Gastrocnemius medialis (tissue), 4 donors: ENCODE measurements around the gene PI4KA. TPM values are rescaled to one million over a fixed set of nuclear protein-coding genes. Genes with fewer than 3 reads are reported as not detected.

Source experiments
- ATAC-seq, 2 donors: fragments of 150-250 bp; one replicate each; pipeline ENCODE4 v1.9.1; 2016
- DNase-seq, 2 donors: peaks; one replicate each; pipeline ENCODE4 v3.0.0-alpha.2; 2019
- H3K27ac ChIP-seq, 4 donors: fragments of 200-600 bp; sonication (generic); 1 replicate in 1 of 4; 2 replicates in 3 of 4; pipeline ENCODE4 v1.5.1; 2016 to 2018; ENCODE audit warnings: mild to moderate bottlenecking in 2 of 4, moderate library complexity in 1 of 4
- H3K27me3 ChIP-seq, 3 donors: fragments of 200-600 bp; sonication (generic) in 2 of 3; 1 replicate in 1 of 3; 2 replicates in 2 of 3; pipeline versions ENCODE4 v1.5.1 to v1.6.0; 2016 to 2019; ENCODE audit warnings: mild to moderate bottlenecking in 1 of 3, moderate library complexity in 1 of 3
- H3K36me3 ChIP-seq, 2 donors: fragments of 200-600 bp; sonication (generic) in 1 of 2; one replicate each; pipeline ENCODE4 v1.5.1; 2017 to 2018
- H3K4me1 ChIP-seq, 2 donors: fragments of 200-600 bp; sonication (generic) in 1 of 2; one replicate each; pipeline ENCODE4 v1.5.1; 2016 to 2017; ENCODE audit warnings: mild to moderate bottlenecking in 2 of 2
- H3K4me3 ChIP-seq, 4 donors: fragments of 200-600 bp; sonication (generic) in 3 of 4; 1 replicate in 1 of 4; 2 replicates in 3 of 4; pipeline ENCODE4 v1.5.1; 2016 to 2019; ENCODE audit warnings: mild to moderate bottlenecking in 2 of 4
- H3K9me3 ChIP-seq, 3 donors: fragments of 200-600 bp; sonication (generic) in 2 of 3; 1 replicate in 1 of 3; 2 replicates in 2 of 3; pipeline ENCODE4 v1.5.1; 2016 to 2019
- CTCF ChIP-seq, 5 experiments: fragments of 450-650 bp in 3 of 5; fragments of 200-600 bp in 2 of 5; sonication (generic) in 2 of 5; IDR thresholded peaks in 4 of 5; conservative IDR thresholded peaks in 1 of 5; 1 replicate in 4 of 5; 2 replicates in 1 of 5; pipeline ENCODE4 v1.5.1; 2016 to 2019; ENCODE audit warnings: antibody characterized with exemption in 5 of 5, mild to moderate bottlenecking in 3 of 5, moderate library complexity in 3 of 5
- POLR2A ChIP-seq, 2 donors: fragments of 450-650 bp; IDR thresholded peaks; one replicate each; pipeline ENCODE4 v1.6.1; 2017; ENCODE audit warnings: antibody characterized with exemption in 2 of 2, mild to moderate bottlenecking in 2 of 2, moderate library complexity in 2 of 2
- in situ Hi-C, 4 donors: fragments of 200-750 bp; cut with MboI; loops; one replicate each; pipeline versions ENCODE4 v1.15.0 to v1.8.0; 2017; ENCODE audit warnings: low sequenced_read_pairs in 4 of 4
- intact Hi-C: fragments of 100-400 bp; cut with DNase I; formaldehyde crosslinking; loops from one replicate; pipeline ENCODE4 v1.15.1; 2023; ENCODE audit warnings: low total_unique reads
- total RNA-seq, 4 donors: library from RNA; depleted of rRNA; stranded (reverse); fragments of >200 nt; gene quantifications; one replicate each; pipeline versions ENCODE4 v1.1.0 to v1.2.3, GENCODE V29; 2016

Gene PI4KA
- total RNA-seq, 4 donors from 2014 or later, result 40.1 to 59.7 (median 45.4) TPM

GRCh38 chr22:20746431-20747189, 112.0 kb downstream of the PI4KA start:
- no peaks in the 10 kb centered on the region for H3K27me3 ChIP-seq
- H3K9me3 ChIP-seq, result no peaks in the 10 kb centered on the region
- peaks cover 5 to 11% of the 10 kb centered on the region in 2 donors for H3K4me1 ChIP-seq
- intact Hi-C loops, result no loop called here
- peaks cover 0 to 49% of the 10 kb centered on the region in 2 donors for H3K36me3 ChIP-seq
- H3K4me3 ChIP-seq, result no peak overlapping the region
- no peak for TF ChIP-seq CTCF (IDR thresholded peaks at IDR 0.05 in 4 of 5, conservative IDR thresholded peaks at IDR 0.05 in 1 of 5)
- no peak for TF ChIP-seq POLR2A (IDR thresholded peaks at IDR 0.05)
- DNase-seq (no peak), ATAC-seq (no peak)
- in situ Hi-C loops, result no loop called here
- no peak overlapping the region for H3K27ac ChIP-seq

GRCh38 chr22:20745119-20745518, 113.5 kb downstream of the PI4KA start:
- Histone ChIP-seq H3K27me3 (no peaks in the 10 kb centered on the region), H3K9me3 (no peaks in the 10 kb centered on the region), H3K27ac (no peak overlapping the region), H3K4me3 (no peak overlapping the region), H3K4me1 (no peaks in the 10 kb centered on the region), H3K36me3 (peaks cover 0 to 56% of the 10 kb centered on the region in 2 donors)
- TF ChIP-seq POLR2A (IDR thresholded peaks at IDR 0.05), result no peak
- no peak for TF ChIP-seq CTCF (IDR thresholded peaks at IDR 0.05 in 4 of 5, conservative IDR thresholded peaks at IDR 0.05 in 1 of 5)
- intact Hi-C loops, result no loop called here
- DNase-seq (no peak), ATAC-seq (no peak)
- in situ Hi-C loops, result no loop called here

GRCh38 chr22:20744456-20744855, 114.2 kb downstream of the PI4KA start:
- no peaks in the 10 kb centered on the region for H3K27me3 ChIP-seq
- DNase-seq (no peak), ATAC-seq (no peak)
- no peak overlapping the region for H3K4me3 ChIP-seq
- TF ChIP-seq CTCF (IDR thresholded peaks at IDR 0.05 in 4 of 5, conservative IDR thresholded peaks at IDR 0.05 in 1 of 5) (no peak), POLR2A (IDR thresholded peaks at IDR 0.05) (no peak)
- H3K9me3 ChIP-seq, result no peaks in the 10 kb centered on the region
- no peaks in the 10 kb centered on the region for H3K4me1 ChIP-seq
- in situ Hi-C loops, result no loop called here
- intact Hi-C loops, result no loop called here
- peaks cover 0 to 51% of the 10 kb centered on the region in 2 donors for H3K36me3 ChIP-seq
- no peak overlapping the region for H3K27ac ChIP-seq

- in situ Hi-C loops, result no loop called here
- Histone ChIP-seq H3K9me3 (no peaks in the 10 kb centered on the region), H3K36me3 (peaks cover 0 to 55% of the 10 kb centered on the region in 2 donors), H3K4me3 (no peak overlapping the region), H3K27ac (no peak overlapping the region), H3K4me1 (no peaks in the 10 kb centered on the region), H3K27me3 (no peaks in the 10 kb centered on the region)
- intact Hi-C loops, result no loop called here
- DNase-seq (no peak), ATAC-seq (no peak)
- TF ChIP-seq CTCF (IDR thresholded peaks at IDR 0.05 in 4 of 5, conservative IDR thresholded peaks at IDR 0.05 in 1 of 5) (no peak), POLR2A (IDR thresholded peaks at IDR 0.05) (no peak)
Observed at GRCh38 chr22:20742764-20743163, 115.8 kb downstream of the PI4KA start.
